HG03520 (cell line): Measurements from ENCODE around the gene FGFR2.

Experiments used
- ATAC-seq: cut with Tn5 transposase; IDR thresholded peaks from one replicate; pipeline ENCODE4 v1.9.1; 2021; ENCODE audit warnings: mild to moderate bottlenecking, moderate library complexity; ENCODE audit not compliant: unreplicated experiment

The FGFR2 gene

GRCh38 chr10:121598263-121599249 is at the start of gene FGFR2:
Gene FGFR2 (minus strand): TSS chr10:121598444. CDS start chr10:121593817, 4,627 bp downstream.
- peak; percentile 85 for ATAC-seq

- ATAC-seq: no peak
These were observed 49.2 kb upstream of the FGFR2 start for GRCh38 chr10:121647401-121647800.

GRCh38 chr10:121645696-121646095 is 47.5 kb upstream of the FGFR2 start:
- no peak for ATAC-seq

- no peak for ATAC-seq
These were observed 46.3 kb upstream of the FGFR2 start for GRCh38 chr10:121644501-121644900.

- ATAC-seq: no peak
These were observed 42.0 kb upstream of the FGFR2 start for GRCh38 chr10:121640266-121640665.

- no peak for ATAC-seq
These were observed 41.2 kb upstream of the FGFR2 start for GRCh38 chr10:121639416-121639815.

GRCh38 chr10:121637437-121637836 is 39.2 kb upstream of the FGFR2 start:
- ATAC-seq: no peak

GRCh38 chr10:121633056-121633455 is 34.8 kb upstream of the FGFR2 start:
- ATAC-seq: no peak

- ATAC-seq: no peak
These were observed 33.3 kb upstream of the FGFR2 start for GRCh38 chr10:121631365-121632029.

- no peak for ATAC-seq
These were observed 30.6 kb upstream of the FGFR2 start for GRCh38 chr10:121628859-121629258.

- ATAC-seq: no peak
These were observed 29.8 kb upstream of the FGFR2 start for GRCh38 chr10:121627876-121628581.

- ATAC-seq: no peak
These were observed 26.7 kb upstream of the FGFR2 start for GRCh38 chr10:121624836-121625486.

GRCh38 chr10:121618906-121619305 is 20.7 kb upstream of the FGFR2 start:
- no peak for ATAC-seq

- no peak for ATAC-seq
These were observed 18.9 kb upstream of the FGFR2 start for GRCh38 chr10:121617176-121617575.

- no peak for ATAC-seq
These were observed 18.0 kb upstream of the FGFR2 start for GRCh38 chr10:121616291-121616690.

GRCh38 chr10:121615836-121616235 is 17.6 kb upstream of the FGFR2 start:
- no peak for ATAC-seq

- no peak for ATAC-seq
These were observed 17.2 kb upstream of the FGFR2 start for GRCh38 chr10:121615435-121615793.

GRCh38 chr10:121614613-121615434 is 16.6 kb upstream of the FGFR2 start:
- ATAC-seq: no peak

GRCh38 chr10:121613456-121613855 is 15.2 kb upstream of the FGFR2 start:
- ATAC-seq: no peak
